Measurements from ENCODE around the gene BORCS5. TPM values are rescaled to one million over a fixed set of nuclear protein-coding genes. Genes with fewer than 3 reads are reported as not detected.

BORCS5 gene
- total RNA-seq, 2 donors from 2014 or later: 26.1 to 43.8 TPM

DNA sequence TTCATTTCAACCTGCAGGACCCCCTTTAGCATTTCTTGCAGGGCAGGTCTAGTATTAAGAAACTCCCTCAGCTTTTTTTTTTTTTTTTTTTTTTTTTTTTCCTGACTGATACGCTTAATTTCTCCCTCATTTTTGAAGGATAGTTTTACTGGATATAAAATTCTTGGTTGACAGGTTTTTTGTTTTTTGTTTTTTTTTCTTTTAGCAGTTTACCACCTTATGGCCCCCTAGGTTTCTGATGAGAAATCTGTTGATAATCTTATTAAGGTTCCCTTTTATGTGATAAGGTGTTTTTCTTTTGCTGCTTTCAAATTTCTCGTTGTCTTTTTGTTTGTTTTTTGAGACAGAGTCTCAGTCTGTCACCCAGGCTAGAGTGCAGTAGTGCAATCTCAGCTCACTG, 66.5 kb downstream of the BORCS5 start:
- Mint-ChIP-seq H3K36me3 (ENCODE audit: low read depth) (peaks cover 56% of the 10 kb centered on the region), H3K4me1 (peaks cover 28% of the 10 kb centered on the region), H3K4me3 (no peak overlapping the region), H3K27ac (no peak overlapping the region), H3K27me3 (no peaks in the 10 kb centered on the region), H3K9me3 (peaks cover 14% of the 10 kb centered on the region)
- no peak for ATAC-seq (replicated peaks)

DNA sequence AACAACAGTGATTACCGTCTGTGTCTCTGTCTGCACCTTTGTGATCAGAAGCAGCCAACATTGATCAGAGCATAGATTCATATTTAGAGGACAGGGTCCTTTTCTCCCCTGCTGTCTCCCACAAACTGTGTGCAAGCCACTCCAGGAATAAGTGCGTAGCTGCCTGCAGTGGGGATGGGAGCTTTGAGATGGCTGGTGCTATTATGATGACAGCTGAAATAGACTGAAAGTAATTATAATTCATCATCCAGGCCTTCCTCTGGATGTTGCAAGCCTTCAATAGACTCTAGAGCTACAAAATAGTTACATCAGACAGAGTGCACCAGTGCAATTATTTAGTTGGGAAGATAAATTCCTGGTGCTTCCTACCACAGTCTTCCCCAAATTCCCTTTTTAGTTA, 68.1 kb downstream of the BORCS5 start:
- no peak for ATAC-seq (replicated peaks)
- H3K4me1 Mint-ChIP-seq: peaks cover 40% of the 10 kb centered on the region
- peaks cover 14% of the 10 kb centered on the region for H3K9me3 Mint-ChIP-seq
- H3K27me3 Mint-ChIP-seq: no peaks in the 10 kb centered on the region
- H3K36me3 Mint-ChIP-seq (ENCODE audit: low read depth): peaks cover 53% of the 10 kb centered on the region
- H3K27ac Mint-ChIP-seq: peak overlapping the region; percentile 57
- peak overlapping the region; percentile 2 for H3K4me3 Mint-ChIP-seq

DNA sequence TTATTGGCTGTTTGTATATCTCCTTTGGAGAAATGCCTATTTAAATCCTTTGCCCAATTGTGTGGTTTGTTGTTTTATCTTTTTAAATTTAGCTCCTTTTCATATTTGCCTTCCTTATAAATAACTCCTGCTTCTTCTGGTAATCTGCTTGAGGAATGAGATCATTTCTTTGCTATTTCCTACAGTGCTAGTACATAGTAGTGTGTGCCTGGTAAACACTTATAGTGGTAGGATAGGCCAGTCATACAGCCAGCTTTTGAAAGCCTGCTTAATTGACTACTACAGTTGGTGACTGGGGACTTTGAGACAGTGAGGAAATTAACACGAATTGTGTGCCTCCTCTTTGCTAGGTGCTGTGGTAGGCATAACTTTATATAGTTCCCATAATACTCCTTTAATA, 68.7 kb downstream of the BORCS5 start:
- Mint-ChIP-seq H3K9me3 (peaks cover 14% of the 10 kb centered on the region), H3K36me3 (ENCODE audit: low read depth) (peaks cover 49% of the 10 kb centered on the region), H3K27me3 (no peaks in the 10 kb centered on the region), H3K27ac (no peak overlapping the region), H3K4me3 (no peak overlapping the region), H3K4me1 (peaks cover 41% of the 10 kb centered on the region)
- no peak for ATAC-seq (replicated peaks)

DNA sequence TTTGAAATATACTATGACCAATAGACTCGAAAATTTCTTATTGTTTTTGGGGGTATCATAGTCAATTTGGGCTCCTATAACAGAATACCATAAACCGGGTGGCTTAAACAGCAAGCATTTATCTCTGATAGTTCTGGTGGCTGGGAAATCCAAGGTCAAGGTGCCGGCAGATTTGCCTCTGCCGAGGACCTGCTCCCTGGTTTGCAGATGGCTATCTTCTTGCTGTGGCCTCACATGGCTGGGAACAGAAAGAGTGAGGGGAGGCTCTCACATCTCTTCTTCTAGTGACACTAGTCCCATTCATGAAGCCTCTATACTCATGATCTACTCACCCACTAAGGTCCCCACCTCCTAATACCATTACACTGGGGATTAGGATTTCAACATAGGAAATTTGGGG, 70.7 kb downstream of the BORCS5 start:
- Mint-ChIP-seq H3K4me3 (peak overlapping the region; percentile 75), H3K36me3 (ENCODE audit: low read depth) (peaks cover 38% of the 10 kb centered on the region), H3K27ac (peak overlapping the region; percentile 95), H3K4me1 (peaks cover 52% of the 10 kb centered on the region), H3K27me3 (no peaks in the 10 kb centered on the region), H3K9me3 (peaks cover 10% of the 10 kb centered on the region)
- no peak for ATAC-seq (replicated peaks)

DNA sequence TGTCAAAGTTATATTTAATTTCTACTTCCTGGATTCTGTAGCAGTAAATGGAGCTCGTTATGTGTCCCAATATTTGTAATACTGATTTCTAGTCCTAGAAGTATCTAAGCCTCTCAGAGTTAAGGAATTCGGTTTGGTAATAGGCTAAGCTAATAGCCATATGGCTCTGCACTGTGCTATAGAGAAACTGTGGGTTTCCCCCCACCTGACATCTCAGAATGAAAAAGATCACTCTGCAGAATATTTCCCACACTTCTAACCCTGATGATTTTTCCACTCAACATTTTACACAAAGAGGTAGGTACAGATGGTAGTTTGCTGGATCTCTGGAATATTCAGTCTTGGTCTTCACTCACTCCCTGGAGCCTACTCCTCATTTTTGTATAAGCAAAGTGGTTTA, 71.2 kb downstream of the BORCS5 start:
- Mint-ChIP-seq H3K4me3 (peak overlapping the region; percentile 75), H3K4me1 (peaks cover 57% of the 10 kb centered on the region), H3K27me3 (no peaks in the 10 kb centered on the region), H3K9me3 (peaks cover 10% of the 10 kb centered on the region), H3K36me3 (ENCODE audit: low read depth) (peaks cover 42% of the 10 kb centered on the region), H3K27ac (peak overlapping the region; percentile 95)
- peak; percentile 54 for ATAC-seq (replicated peaks)

DNA sequence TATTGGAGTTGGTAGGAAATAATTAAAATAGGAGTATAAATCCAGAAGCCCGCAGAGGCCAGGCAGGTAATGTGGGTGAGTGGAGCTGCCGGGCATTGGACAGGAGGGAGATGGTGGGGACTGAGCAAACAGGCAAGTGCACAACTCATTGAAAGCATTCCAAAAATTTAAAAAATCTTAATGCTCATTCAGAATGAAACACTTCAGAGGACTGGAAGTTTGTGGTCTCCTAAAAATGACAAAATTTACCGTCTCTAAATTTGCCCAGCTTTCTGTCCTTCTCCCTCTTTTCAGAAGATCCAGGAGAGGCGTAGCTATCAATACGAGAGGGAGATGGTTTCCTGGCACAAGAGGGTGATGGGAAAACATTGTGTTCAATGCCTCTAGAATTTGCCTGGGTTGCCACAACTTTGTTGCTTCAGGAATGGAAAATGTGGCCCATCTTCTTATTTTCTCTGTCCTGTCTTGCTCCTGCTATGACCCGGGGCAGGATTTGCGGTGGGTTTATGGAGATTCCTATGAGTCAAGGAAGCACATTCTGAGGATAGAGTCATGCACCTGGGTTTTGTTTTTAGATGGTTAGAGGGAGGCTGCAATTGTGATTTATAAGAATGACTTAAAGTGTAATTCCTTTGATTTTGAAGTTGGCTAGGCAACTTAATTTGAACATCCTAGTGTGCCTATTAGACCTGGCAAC, 72.2 kb downstream of the BORCS5 start:
- H3K4me3 Mint-ChIP-seq: peak overlapping the region; percentile 75
- H3K27me3 Mint-ChIP-seq: no peaks in the 10 kb centered on the region
- H3K27ac Mint-ChIP-seq: peak overlapping the region; percentile 95
- peaks cover 7% of the 10 kb centered on the region for H3K9me3 Mint-ChIP-seq
- peaks cover 64% of the 10 kb centered on the region for H3K4me1 Mint-ChIP-seq
- H3K36me3 Mint-ChIP-seq (ENCODE audit: low read depth): peaks cover 39% of the 10 kb centered on the region
- peak; percentile 73 for ATAC-seq (replicated peaks)

DNA sequence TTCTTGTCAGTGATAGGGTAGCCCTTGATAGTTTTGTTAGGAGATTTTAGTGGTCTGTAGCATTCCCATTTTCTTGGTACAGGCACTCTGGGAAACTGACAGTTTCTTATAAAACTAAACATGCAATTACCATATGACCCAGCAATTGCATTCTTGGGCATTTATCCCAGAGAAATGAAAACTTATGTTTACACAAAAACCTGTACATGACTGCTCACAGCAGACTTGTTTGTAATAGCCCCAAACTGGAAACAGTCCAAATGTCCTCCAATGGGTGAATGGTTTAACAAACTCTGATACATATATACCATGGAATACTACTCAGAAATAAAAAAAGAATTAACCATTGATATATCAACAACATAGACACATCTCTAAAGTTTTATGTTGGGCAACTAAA, 75.5 kb downstream of the BORCS5 start:
- Mint-ChIP-seq H3K4me1 (peaks cover 54% of the 10 kb centered on the region), H3K27ac (peak overlapping the region; percentile 86), H3K36me3 (ENCODE audit: low read depth) (peaks cover 46% of the 10 kb centered on the region), H3K4me3 (peak overlapping the region; percentile 75), H3K27me3 (no peaks in the 10 kb centered on the region), H3K9me3 (peaks cover 6% of the 10 kb centered on the region)
- ATAC-seq (replicated peaks): no peak

DNA sequence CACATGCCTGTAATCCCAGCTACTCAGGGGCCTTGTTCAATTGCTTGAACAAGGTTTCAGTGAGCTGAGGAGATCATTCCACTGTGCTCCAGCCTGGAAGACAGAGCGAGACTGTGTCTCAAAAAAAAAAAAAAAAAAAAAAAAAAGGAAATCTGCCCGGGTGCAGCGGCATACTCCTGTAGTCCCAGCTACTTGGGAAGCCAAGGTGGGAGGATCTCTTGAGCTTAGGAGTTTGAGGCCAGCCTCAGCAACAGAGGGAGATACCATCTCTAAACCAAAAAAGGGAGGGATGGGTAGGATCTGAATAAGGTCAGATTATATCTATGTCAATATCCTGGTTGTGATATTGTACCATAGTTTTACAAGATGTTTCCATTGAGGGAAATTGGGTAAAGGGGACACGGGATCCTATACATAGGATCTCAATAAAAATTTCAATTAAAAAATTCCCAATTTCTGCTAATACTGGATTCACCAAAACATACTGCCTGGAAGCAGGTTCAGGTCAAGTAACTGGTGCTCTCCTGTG, 76.4 kb downstream of the BORCS5 start:
- no peaks in the 10 kb centered on the region for H3K27me3 Mint-ChIP-seq
- H3K27ac Mint-ChIP-seq: peak overlapping the region; percentile 86
- H3K4me3 Mint-ChIP-seq: peak overlapping the region; percentile 75
- peaks cover 7% of the 10 kb centered on the region for H3K9me3 Mint-ChIP-seq
- H3K4me1 Mint-ChIP-seq: peaks cover 51% of the 10 kb centered on the region
- ATAC-seq (replicated peaks): no peak
- H3K36me3 Mint-ChIP-seq (ENCODE audit: low read depth): peaks cover 55% of the 10 kb centered on the region

DNA sequence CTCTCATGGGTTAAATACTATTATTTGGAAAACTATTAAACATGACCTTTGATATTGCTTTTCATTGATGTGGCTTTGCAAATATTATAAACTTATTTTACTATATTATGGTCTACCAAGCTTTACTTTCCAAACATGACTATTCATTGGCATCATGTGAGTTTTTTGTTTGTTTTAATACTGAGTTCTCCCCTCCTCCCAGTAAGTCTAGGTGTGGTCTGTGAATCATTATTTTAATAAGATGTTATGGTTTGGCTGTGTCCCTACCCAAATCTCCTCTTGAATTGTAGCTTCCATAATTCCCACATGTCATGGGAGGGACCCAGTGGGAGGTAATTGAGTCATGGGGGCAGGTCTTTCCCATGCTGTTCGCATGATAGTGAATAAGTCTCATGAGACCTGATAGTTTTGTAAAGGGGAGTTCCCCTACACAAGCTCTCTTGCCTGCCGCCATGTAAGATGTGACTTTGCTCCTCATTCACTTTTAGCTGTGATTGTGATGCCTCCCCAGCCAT, 80.0 kb downstream of the BORCS5 start:
- peak overlapping the region; percentile 97 for H3K27ac Mint-ChIP-seq
- no peak for ATAC-seq (replicated peaks)
- peaks cover 60% of the 10 kb centered on the region for H3K4me1 Mint-ChIP-seq
- H3K9me3 Mint-ChIP-seq: peaks cover 7% of the 10 kb centered on the region
- H3K27me3 Mint-ChIP-seq: no peaks in the 10 kb centered on the region
- H3K36me3 Mint-ChIP-seq (ENCODE audit: low read depth): peaks cover 72% of the 10 kb centered on the region
- peak overlapping the region; percentile 74 for H3K4me3 Mint-ChIP-seq

DNA sequence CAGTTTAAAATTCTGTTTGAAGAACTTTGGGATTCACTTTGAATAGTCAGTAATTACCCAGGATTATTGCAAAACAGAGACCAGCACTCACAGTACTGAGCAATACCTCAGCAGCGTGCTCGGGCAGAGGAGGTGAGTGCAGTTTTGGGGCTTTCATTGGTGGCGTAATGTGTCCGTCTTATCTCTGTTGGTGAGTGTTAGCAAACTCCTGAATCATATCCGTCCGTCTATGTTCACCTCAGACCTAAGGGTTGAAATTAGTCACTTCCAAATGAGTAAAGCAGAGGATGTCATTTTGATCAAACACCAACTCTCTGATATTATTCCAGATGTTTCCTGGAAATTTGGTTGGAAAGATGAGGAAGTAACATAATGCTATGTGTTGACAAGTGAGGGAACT, 82.8 kb downstream of the BORCS5 start:
- Mint-ChIP-seq H3K4me1 (peaks cover 59% of the 10 kb centered on the region), H3K27ac (peak overlapping the region; percentile 97), H3K27me3 (no peaks in the 10 kb centered on the region), H3K36me3 (ENCODE audit: low read depth) (peaks cover 65% of the 10 kb centered on the region), H3K4me3 (peak overlapping the region; percentile 74), H3K9me3 (peaks cover 7% of the 10 kb centered on the region)
- ATAC-seq (replicated peaks): peak; percentile 86

DNA sequence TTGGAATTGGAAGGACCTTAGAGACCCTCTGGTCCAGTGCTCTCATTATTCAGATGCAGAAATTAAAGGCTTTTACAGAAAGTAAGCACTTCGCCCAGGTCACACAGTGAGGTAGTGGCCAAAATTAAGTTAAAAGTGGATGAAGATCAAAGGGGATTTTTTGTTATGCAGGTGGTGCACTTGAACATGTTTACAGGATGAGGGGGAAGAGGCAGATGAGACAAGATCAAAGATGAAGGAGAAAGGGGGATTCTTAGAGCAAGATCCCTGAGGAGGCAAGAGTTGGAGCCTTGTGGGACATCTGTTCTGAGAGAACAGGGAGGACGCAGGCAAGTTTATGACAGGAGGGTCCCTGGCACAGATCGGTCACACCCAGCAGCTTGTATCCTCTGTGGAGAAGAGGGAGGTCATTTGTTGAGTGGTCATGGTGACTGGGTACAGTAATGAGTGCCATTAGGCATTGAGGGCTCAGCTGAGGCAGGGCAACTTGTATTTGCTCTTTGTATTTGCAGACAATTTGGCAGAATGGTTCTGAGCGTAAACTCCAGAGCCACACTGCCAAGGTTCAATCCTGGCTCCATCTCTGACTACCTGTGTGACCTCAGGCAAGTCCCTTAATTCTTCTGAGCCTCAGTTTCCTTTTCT, 84.0 kb downstream of the BORCS5 start:
- Mint-ChIP-seq H3K4me3 (peak overlapping the region; percentile 74), H3K27ac (peak overlapping the region; percentile 97), H3K36me3 (ENCODE audit: low read depth) (peaks cover 58% of the 10 kb centered on the region), H3K4me1 (peaks cover 59% of the 10 kb centered on the region), H3K27me3 (no peaks in the 10 kb centered on the region), H3K9me3 (peaks cover 7% of the 10 kb centered on the region)
- ATAC-seq (replicated peaks): no peak

DNA sequence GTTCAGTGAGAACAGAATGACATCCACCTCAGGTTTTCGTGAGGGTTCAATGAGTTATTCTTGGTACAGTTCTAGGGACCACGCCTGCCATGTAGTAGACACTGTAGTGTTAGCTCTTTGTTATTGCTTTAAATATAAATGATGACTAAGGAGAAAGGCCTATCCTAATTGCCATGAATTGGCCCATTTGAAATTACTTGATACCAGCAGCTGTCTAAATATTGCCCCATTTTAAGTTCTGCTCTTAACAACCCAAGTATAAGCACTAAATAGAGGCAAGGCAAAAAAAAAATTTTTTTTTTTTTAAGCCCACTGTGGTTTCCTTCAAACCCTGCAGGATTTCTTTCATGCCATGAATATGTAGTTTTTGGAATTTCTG, 84.5 kb downstream of the BORCS5 start:
- Mint-ChIP-seq H3K9me3 (peaks cover 7% of the 10 kb centered on the region), H3K4me3 (peak overlapping the region; percentile 74), H3K27ac (peak overlapping the region; percentile 97), H3K4me1 (peaks cover 60% of the 10 kb centered on the region), H3K27me3 (no peaks in the 10 kb centered on the region), H3K36me3 (ENCODE audit: low read depth) (peaks cover 53% of the 10 kb centered on the region)
- ATAC-seq (replicated peaks): no peak

DNA sequence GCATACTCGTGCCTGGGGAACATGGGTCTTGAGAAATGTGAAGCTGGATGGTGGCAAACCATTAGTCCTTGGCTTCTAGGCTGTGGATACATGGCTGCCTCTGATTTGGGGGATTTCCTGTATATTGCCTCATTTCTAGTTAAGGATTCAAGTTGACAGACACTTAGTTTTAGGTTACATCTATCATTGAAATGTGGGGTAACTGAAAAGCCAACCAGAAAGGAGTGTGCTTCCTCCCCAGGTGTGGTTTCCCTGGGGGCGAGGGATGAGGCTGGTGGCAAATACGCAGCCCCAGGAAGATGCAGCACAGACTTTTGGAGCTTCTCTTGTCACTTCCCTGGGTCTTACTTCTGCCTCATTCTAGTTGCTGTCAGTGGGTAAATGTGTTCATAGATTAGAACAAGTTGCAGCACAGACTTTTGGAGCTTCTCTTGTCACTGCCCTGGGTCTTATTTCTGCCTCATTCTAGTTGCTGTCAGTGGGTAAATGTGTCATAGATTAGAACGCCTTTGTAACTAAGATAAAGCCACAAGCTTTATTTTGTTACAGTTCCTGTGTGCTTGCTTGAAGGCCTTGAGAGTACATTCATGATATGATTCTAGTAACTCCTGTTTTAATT, 85.1 kb downstream of the BORCS5 start:
- Mint-ChIP-seq H3K4me1 (peaks cover 63% of the 10 kb centered on the region), H3K9me3 (peaks cover 5% of the 10 kb centered on the region), H3K27ac (peak overlapping the region; percentile 97), H3K4me3 (peak overlapping the region; percentile 74), H3K27me3 (no peaks in the 10 kb centered on the region), H3K36me3 (ENCODE audit: low read depth) (peaks cover 47% of the 10 kb centered on the region)
- peak; percentile 71 for ATAC-seq (replicated peaks)

DNA sequence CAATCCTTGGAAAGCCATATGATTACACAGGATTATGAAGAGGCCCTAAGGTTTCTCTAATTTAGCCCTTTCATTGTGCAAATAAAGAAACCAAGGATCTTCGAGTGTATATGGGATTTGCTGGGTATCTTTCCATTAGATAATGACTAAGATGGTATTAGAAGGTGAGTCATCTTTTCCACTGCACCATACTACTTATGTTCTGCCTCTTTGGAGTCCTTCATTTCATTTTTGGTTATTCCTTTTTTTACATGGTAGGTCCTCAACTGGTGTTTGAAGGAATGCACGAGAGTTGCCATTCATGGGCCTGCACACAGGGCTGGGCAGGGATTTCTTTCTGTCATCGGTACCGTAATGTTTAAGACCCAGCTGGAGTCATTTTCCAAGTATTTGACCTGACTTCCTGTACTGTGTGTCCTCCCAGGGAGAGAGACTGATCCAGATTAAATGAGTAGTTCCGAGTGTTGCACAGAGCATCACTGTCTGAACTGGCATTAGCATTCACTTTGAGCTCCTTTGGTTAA, 85.7 kb downstream of the BORCS5 start:
- ATAC-seq (replicated peaks): peak; percentile 14
- no peaks in the 10 kb centered on the region for H3K9me3 Mint-ChIP-seq
- H3K4me1 Mint-ChIP-seq: peaks cover 63% of the 10 kb centered on the region
- peak overlapping the region; percentile 97 for H3K27ac Mint-ChIP-seq
- H3K36me3 Mint-ChIP-seq (ENCODE audit: low read depth): peaks cover 41% of the 10 kb centered on the region
- H3K4me3 Mint-ChIP-seq: peak overlapping the region; percentile 74
- no peaks in the 10 kb centered on the region for H3K27me3 Mint-ChIP-seq

Data from activated T-helper 17 cell treated with anti-CD3 and anti-CD28 coated beads, Interleukin-2, amount 50 U/mL, for 72 hours (primary cell).